Stomach (tissue), 9 donors: ENCODE results near the gene XRCC5. TPM values are rescaled to one million over a fixed set of nuclear protein-coding genes. Genes with fewer than 3 reads are reported as not detected.

Experiments
- DNase-seq, 2 donors: peaks; one replicate each; pipeline versions ENCODE4 v3.0.0 to v3.0.0-alpha.2; 2013 to 2019
- H3K27ac ChIP-seq, 5 donors: fragments of 200-600 bp in 4 of 5; sonication (generic) in 4 of 5; one replicate each; pipeline ENCODE4 v1.5.1; 2013 to 2019; ENCODE audit warnings: mild to moderate bottlenecking in 1 of 5, moderate library complexity in 1 of 5
- H3K27me3 ChIP-seq, 3 donors: fragments of 200-600 bp; sonication (generic); one replicate each; pipeline ENCODE4 v1.5.1; 2017 to 2019; ENCODE audit warnings: mixed run types in 1 of 3
- H3K36me3 ChIP-seq, 4 donors: fragments of 200-600 bp; sonication (generic); 1 replicate in 3 of 4; 2 replicates in 1 of 4; pipeline ENCODE4 v1.5.1; 2016 to 2019
- H3K4me1 ChIP-seq, 4 donors: fragments of 200-600 bp; sonication (generic); one replicate each; pipeline ENCODE4 v1.5.1; 2016 to 2019
- H3K4me3 ChIP-seq, 4 donors: fragments of 200-600 bp; sonication (generic) in 3 of 4; one replicate each; pipeline ENCODE4 v1.5.1; 2016 to 2019; ENCODE audit warnings: mild to moderate bottlenecking in 1 of 4
- H3K9me3 ChIP-seq, 4 donors: fragments of 200-600 bp; sonication (generic); one replicate each; pipeline ENCODE4 v1.5.1; 2016 to 2019
- EP300 ChIP-seq: sonication (generic); formaldehyde crosslinking; IDR thresholded peaks from one replicate; pipeline ENCODE4 v1.6.1; 2017; ENCODE audit warnings: antibody characterized with exemption
- POLR2A ChIP-seq, 4 donors: fragments of 450-650 bp; IDR thresholded peaks; one replicate each; pipeline ENCODE4 v1.6.1; 2016; ENCODE audit warnings: antibody characterized with exemption in 4 of 4, control low read depth in 2 of 4, mild to moderate bottlenecking in 1 of 4, moderate library complexity in 1 of 4
- POLR2AphosphoS5 ChIP-seq, 3 donors: sonication (generic); formaldehyde crosslinking; IDR thresholded peaks; one replicate each; pipeline ENCODE4 v1.6.1; 2016; ENCODE audit warnings: antibody characterized with exemption in 3 of 3
- WGBS, 5 donors: extraction: QIAGEN DNeasy Blood & Tissue Kit in 3 of 5; methylation state at CpG; one replicate each; pipeline versions ENCODE4 v1.1.5 to v1.1.7; 2013 to 2018; 5-methylcytosine and 5-hydroxymethylcytosine counted together
- intact Hi-C: fragments of 100-400 bp; cut with DNase I; formaldehyde crosslinking; loops from one replicate; pipeline ENCODE4 v1.15.1; 2023; ENCODE audit warnings: low total_unique reads
- polyA plus RNA-seq, 3 donors: library from polyadenylated mRNA; stranded (reverse); fragments of 200-250 nt; gene quantifications; one replicate each; pipeline ENCODE4 v1.2.3, GENCODE V29; 2013
- total RNA-seq, 5 donors: library from RNA; depleted of rRNA; stranded (reverse); fragments of >200 nt; gene quantifications; one replicate each; pipeline versions ENCODE4 v1.1.0 to v1.2.3, GENCODE V29; 2014 to 2016
- TF ChIP-seq, protein P1 (sequence below), 7 experiments: fragments of 450-650 bp in 4 of 7; fragments of 200-600 bp in 3 of 7; sonication (generic) in 3 of 7; IDR thresholded peaks; one replicate each; pipeline ENCODE4 v1.5.1; 2016 to 2019; ENCODE audit warnings: antibody characterized with exemption in 7 of 7, control low read depth in 2 of 7, mild to moderate bottlenecking in 1 of 7
- donor health status: healthy with polysubstance abuse.
- donor health status: Bipolar disorder and iron deficiency.
- donor health status: healthy.

XRCC5 gene
- total and polyA plus RNA-seq, 8 donors: 70.2 to 302 (median 92.9) TPM

DNA sequence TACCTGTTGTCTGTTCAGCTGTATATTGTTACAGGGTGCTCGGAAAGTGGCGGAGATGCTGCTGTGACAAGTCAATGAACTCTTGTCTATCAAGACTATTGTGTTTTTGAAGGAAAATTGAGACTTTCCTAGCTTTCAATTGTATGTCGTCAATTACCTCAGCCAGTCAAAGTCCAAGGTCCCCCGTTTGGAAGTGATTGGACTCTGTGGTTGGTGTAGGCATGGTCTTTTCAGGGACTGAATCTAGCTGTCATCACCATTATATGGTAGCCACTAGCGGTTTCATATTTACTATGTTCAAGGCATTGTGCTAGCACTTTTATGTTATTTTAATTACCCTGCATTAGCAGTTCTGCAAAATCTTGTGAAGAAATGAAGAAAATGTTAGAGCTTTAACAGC, 54.9 kb downstream of the XRCC5 start:
- Histone ChIP-seq H3K4me1 (peaks cover 0 to 12% (median 0%) of the 10 kb centered on the region in 4 donors), H3K4me3 (no peak overlapping the region), H3K36me3 (peaks cover 56 to 99% (median 95%) of the 10 kb centered on the region in 4 donors), H3K27ac (no peak overlapping the region), H3K27me3 (no peaks in the 10 kb centered on the region), H3K9me3 (no peaks in the 10 kb centered on the region)
- intact Hi-C loops: no loop called here
- TF ChIP-seq, protein P1, sequence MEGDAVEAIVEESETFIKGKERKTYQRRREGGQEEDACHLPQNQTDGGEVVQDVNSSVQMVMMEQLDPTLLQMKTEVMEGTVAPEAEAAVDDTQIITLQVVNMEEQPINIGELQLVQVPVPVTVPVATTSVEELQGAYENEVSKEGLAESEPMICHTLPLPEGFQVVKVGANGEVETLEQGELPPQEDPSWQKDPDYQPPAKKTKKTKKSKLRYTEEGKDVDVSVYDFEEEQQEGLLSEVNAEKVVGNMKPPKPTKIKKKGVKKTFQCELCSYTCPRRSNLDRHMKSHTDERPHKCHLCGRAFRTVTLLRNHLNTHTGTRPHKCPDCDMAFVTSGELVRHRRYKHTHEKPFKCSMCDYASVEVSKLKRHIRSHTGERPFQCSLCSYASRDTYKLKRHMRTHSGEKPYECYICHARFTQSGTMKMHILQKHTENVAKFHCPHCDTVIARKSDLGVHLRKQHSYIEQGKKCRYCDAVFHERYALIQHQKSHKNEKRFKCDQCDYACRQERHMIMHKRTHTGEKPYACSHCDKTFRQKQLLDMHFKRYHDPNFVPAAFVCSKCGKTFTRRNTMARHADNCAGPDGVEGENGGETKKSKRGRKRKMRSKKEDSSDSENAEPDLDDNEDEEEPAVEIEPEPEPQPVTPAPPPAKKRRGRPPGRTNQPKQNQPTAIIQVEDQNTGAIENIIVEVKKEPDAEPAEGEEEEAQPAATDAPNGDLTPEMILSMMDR (IDR thresholded peaks at IDR 0.05): no peak
- TF ChIP-seq POLR2AphosphoS5 (IDR thresholded peaks at IDR 0.05) (no peak), EP300 (no peak), POLR2A (IDR thresholded peaks at IDR 0.05) (no peak)
- DNase-seq: no peak
- WGBS, 5 donors: 90 to 96% (median 92%) methylated on average over 5 of the region's 5 CpGs

GRCh38 chr2:216164576-216164975, 55.4 kb downstream of the XRCC5 start:
- Histone ChIP-seq H3K36me3 (peaks cover 59 to 100% (median 98%) of the 10 kb centered on the region in 4 donors), H3K4me1 (peaks cover 0 to 12% (median 0%) of the 10 kb centered on the region in 4 donors), H3K4me3 (no peak overlapping the region), H3K27me3 (no peaks in the 10 kb centered on the region), H3K27ac (no peak overlapping the region), H3K9me3 (no peaks in the 10 kb centered on the region)
- intact Hi-C loops: no loop called here
- TF ChIP-seq, protein P1 (IDR thresholded peaks at IDR 0.05): no peak
- TF ChIP-seq POLR2A (IDR thresholded peaks at IDR 0.05) (no peak), EP300 (no peak), POLR2AphosphoS5 (IDR thresholded peaks at IDR 0.05) (no peak)
- no peak for DNase-seq
- 86 to 91% (median 86%) methylated on average over 4 of the region's 4 CpGs for WGBS, 5 donors

DNA sequence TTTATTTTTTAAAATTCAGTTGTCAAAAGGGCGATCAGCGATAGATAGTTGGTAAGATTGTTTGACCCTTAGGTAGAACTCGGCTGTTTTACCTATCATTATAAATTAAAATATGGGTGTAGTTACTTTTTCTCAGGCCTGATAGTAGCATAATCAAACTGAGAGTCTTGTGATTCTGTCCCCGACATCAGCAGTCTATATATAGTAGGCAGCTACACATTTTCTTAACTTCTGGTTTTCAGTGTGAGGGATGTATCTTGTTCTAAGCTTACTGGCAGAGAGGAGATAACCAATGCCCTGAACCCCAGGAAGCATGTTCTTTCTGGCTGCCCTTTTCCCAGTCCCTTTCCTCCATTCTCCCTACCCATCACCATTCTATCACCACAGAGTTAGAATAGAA, 56.6 kb downstream of the XRCC5 start:
- peaks cover 52 to 99% (median 96%) of the 10 kb centered on the region in 4 donors for H3K36me3 ChIP-seq
- no peaks in the 10 kb centered on the region for H3K27me3 ChIP-seq
- H3K4me3 ChIP-seq: no peak overlapping the region
- H3K9me3 ChIP-seq: no peaks in the 10 kb centered on the region
- WGBS, 5 donors: 90 to 96% (median 91%) methylated on average over 4 of the region's 4 CpGs
- peaks cover 0 to 12% (median 0%) of the 10 kb centered on the region in 4 donors for H3K4me1 ChIP-seq
- no peak for DNase-seq
- TF ChIP-seq POLR2AphosphoS5 (IDR thresholded peaks at IDR 0.05) (no peak), EP300 (no peak), POLR2A (IDR thresholded peaks at IDR 0.05) (no peak)
- TF ChIP-seq, protein P1 (IDR thresholded peaks at IDR 0.05): no peak
- intact Hi-C loops: no loop called here
- H3K27ac ChIP-seq: no peak overlapping the region

GRCh38 chr2:216169087-216169486, 59.9 kb downstream of the XRCC5 start:
- Histone ChIP-seq H3K4me3 (no peak overlapping the region), H3K4me1 (peaks cover 0 to 2% (median 0%) of the 10 kb centered on the region in 4 donors), H3K27me3 (no peaks in the 10 kb centered on the region), H3K36me3 (peaks cover 22 to 94% (median 88%) of the 10 kb centered on the region in 4 donors), H3K27ac (no peak overlapping the region), H3K9me3 (no peaks in the 10 kb centered on the region)
- WGBS, 5 donors: 92 to 95% (median 93%) methylated on average over 3 of the region's 3 CpGs
- TF ChIP-seq EP300 (no peak), POLR2AphosphoS5 (IDR thresholded peaks at IDR 0.05) (no peak)
- TF ChIP-seq, protein P1 (IDR thresholded peaks at IDR 0.05): no peak
- no peak for DNase-seq
- intact Hi-C loops: no loop called here
